GM23248 (cell line): ENCODE measurements around the gene BCORL1.

ENCODE experiments used
- EZH2 ChIP-seq: fragments of 200-600 bp; sonication (generic); IDR thresholded peaks from 2 replicates; pipeline ENCODE4 v1.6.1; 2018; ENCODE audit warnings: antibody characterized with exemption, mild to moderate bottlenecking; ENCODE audit not compliant: insufficient read depth, poor library complexity, severe bottlenecking
- EZH2phosphoT487 ChIP-seq: fragments of 200-600 bp; sonication (generic); IDR thresholded peaks from 2 replicates; pipeline ENCODE4 v1.6.1; 2018; ENCODE audit warnings: antibody characterized with exemption, moderate library complexity, mild to moderate bottlenecking, low read depth; ENCODE audit not compliant: insufficient read depth

- no peak for TF ChIP-seq EZH2
- TF ChIP-seq EZH2phosphoT487: no peak
Observed at GRCh38 chrX:129981752-129982299, 609 bp upstream of the BCORL1 start.
